PC-3 (cell line): ENCODE data around the gene UMPS.

Experiments used
- CTCF ChIP-seq: fragments of 300-600 bp; sonication (generic); conservative IDR thresholded peaks from 2 replicates; pipeline ENCODE4 v1.5.1; 2017; ENCODE audit warnings: antibody characterized with exemption, low read depth, mild to moderate bottlenecking, low read length
- EZH2phosphoT487 ChIP-seq: fragments of 300-600 bp; sonication (generic); IDR thresholded peaks from 2 replicates; pipeline ENCODE4 v1.6.1; 2018; ENCODE audit warnings: mild to moderate bottlenecking, antibody characterized with exemption, low read length, borderline replicate concordance

- TF ChIP-seq CTCF (no peak), EZH2phosphoT487 (no peak)
These were observed 28.8 kb downstream of the UMPS start for GRCh38 chr3:124758851-124759635.
